HT1080 (cell line): ENCODE measurements around the gene CRIP2. TPM values are rescaled to one million over a fixed set of nuclear protein-coding genes. Genes with fewer than 3 reads are reported as not detected.
A peak's percentile ranks its signal among the peaks of the same experiment; 100 is the strongest.

Source experiments
- DNase-seq: peaks from one replicate; pipeline ENCODE4 v3.0.0-alpha.2; 2015; ENCODE audit warnings: low read depth
- polyA plus RNA-seq, 2 experiments: library from polyadenylated mRNA; depleted of rRNA; stranded (reverse); fragments of >200 nt; gene quantifications; 2 replicates each; pipeline ENCODE4 v1.2.3, GENCODE V29; 2015
- total RNA-seq: library from RNA; depleted of rRNA; stranded (reverse); fragments of >200 nt; shearing (Covaris generic); gene quantifications from 2 replicates; pipeline ENCODE4 v1.2.3, GENCODE V29; 2014; rRNA removed

Gene CRIP2, protein sequence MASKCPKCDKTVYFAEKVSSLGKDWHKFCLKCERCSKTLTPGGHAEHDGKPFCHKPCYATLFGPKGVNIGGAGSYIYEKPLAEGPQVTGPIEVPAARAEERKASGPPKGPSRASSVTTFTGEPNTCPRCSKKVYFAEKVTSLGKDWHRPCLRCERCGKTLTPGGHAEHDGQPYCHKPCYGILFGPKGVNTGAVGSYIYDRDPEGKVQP
- 99.3 and 127 TPM in 2 replicates for total RNA-seq
- 150 and 193 TPM in 2 replicates for polyA plus RNA-seq (2015; cell fraction: cytosol; rRNA removed)
- 69.0 and 94.3 TPM in 2 replicates for polyA plus RNA-seq (2015; cell fraction: nucleus; rRNA removed)

DNA sequence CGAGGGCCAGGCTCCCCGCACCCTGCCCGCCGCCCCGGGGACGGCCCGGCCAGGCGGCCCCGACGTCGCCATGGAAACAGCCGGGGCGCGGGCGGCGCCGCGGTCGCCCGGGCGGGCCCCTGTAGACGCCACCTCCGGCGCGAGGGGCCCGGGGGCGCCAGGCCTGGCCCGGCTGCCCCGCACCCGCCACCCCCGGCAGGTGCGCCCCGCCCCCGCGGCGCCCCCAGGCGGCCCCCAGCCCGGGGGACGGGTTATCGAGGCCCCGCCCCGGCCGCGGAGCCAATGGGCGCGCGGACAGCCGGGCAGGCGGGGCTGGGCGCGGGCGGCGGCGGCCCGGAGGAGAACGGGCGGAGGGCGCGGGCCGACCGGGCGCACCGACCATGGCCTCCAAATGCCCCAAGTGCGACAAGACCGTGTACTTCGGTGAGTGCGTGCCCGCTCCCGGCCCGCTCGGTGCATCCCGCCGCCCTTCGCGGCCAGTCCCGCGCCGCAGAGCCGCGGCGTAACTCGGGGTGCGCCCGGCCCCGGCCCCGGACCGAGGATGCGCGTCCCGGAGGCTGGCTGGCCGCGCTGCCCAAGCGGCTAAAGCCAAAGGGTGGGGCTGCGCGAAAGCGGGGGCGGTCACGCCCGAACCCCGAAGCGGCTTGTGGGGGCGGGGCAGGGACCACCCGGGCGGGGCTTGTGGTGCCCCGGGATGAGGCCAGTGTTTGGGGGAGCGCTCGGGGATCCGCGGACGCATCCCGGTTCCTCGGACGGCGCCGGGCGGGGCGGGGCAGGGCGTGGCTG lies at the start of gene CRIP2:
Gene CRIP2 (plus strand): TSS at position 339 of the 786 bp plus-strand sequence. CDS start 42 bp downstream, at position 381.
- no peak for DNase-seq

DNA sequence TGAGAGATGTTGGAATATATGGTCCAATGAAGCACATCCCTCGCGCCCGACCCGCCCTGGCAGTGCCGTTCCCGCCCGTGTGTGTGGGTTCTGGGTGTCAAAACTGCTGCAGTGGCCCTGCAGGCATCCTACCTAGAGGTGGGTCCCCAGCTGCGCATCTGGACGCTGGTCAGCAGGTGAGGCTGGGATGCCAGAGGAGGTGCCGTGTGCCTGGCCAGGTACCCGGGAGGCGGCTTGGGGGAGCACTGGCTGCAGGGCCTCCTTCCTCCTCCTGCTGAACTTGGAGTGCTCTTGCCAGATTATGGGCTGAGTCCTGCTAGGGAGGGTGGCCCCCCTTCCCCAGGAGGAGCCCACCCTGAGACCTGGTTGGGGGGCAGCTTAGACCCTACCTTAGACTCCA lies 49.8 kb upstream of the CRIP2 start:
- no peak for DNase-seq

DNA sequence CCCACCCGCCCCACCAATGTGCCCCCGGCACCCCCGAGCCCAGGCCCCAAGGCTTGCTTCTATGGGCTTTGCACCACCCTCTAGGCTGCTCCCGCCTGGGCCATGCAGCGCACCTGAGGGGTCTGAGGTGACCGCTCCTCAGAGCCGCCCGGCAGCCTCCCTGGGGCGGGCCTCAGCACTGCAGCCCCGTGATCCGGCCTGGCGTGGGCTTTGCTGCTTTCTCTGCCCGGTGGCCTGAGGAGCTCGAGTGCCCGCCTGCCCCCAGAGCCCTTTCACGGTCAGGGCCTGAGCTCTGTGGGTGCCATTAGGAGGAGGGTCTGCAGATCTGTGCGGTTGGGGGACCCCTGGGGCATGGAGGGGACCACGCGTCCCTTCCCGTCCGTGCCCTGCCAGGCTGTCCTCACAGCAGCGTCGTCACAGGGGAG lies 48.8 kb upstream of the CRIP2 start:
- DNase-seq = no peak

DNA sequence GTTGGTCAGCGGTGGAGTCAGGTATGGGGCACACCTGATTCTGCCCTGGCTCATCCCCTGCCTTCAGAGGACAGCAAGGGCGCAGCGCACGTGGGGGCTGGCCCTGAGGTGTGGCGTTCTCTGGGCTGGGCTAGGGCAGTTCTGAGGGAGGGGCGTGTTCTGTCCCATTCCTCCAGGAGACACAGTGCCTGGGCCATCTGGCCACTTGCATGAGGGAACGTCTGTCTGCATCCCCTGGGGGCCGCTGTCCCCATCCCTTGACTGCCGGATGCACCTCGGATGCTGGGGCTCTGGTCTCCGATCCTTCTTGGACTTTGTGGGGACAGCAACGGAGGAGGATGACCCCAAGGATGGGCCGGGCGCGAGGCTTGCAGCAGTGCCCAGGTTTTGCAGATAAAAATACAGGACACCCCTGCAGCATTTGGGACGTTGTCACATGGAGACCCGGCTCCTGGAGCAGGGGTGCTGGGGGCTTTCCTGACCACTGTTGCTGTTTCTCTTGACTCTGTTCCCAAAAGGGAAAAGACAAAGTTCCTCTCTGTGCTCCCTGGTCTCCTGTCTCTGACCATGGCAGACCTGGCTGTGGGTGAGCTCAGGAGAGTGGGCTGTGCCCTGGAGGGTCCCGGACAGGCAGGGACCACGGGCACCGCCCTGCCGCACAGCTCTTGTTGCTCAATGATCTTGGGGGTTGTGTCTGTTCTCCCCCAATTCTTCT lies 48.0 kb upstream of the CRIP2 start:
- DNase-seq = no peak

DNA sequence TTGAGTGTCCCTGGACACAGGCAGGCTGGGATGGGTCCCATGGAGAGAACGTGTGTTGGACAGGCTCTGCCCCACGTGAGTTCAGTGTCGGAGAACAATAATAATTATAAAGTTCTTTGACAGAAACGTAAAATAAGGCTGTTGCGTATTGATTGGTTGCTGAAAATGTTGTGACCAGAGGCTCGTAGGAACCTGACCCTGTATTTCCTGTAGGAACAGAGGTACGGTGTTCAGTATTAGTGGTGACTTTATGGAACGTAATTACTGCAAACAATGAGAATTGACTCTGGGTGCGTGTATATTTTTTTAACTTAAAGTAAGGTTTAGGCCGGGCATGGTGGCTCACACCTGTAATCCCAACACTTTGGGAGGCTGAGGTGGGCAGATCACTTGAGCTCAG lies 47.2 kb upstream of the CRIP2 start:
- no peak for DNase-seq

DNA sequence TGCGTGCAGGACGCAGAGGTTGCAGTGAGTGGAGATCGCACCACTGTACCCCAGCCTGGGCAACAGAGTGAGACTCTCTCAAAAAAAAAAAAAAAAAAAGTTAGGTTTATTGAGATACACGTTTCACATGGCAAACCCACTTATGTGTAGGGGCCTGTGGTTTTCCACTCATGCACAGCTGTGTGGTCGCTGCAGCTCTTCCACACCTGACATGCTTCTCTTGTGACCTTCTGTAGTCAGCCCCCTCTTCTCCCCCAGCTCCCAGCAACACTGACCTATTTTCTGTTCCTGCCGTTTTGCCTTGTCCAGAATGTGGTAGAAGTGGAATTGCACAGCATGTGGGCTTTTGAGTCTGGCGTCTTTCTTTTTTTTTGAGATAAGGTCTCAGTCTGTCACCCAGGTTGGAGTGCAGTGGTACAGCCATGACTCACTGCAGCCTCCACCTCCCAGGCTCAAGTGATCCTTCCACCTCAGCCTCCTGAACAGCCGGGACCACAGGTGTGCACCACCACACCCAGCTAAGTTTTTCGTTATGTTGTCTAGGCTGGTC lies 46.6 kb upstream of the CRIP2 start:
- DNase-seq = no peak

DNA sequence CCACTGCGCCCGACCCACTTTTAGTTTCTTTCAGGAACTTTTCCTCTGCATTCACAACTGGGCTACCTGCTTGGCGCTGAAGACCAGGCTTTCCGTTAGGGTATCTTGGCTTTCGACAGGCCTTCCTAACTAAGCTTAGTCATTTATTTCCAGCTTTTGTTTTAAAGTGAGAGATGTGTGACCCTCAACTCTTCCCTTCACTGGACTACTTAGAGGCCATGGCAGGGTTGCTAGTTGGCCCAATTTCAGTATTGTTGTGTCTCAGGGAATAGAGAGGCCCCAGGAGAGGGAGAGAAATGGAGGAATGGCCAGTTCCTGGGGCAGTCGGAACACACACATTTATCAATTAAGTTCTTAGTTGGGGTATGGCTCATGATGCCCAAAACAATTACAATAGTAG lies 44.6 kb upstream of the CRIP2 start:
- no peak for DNase-seq

DNA sequence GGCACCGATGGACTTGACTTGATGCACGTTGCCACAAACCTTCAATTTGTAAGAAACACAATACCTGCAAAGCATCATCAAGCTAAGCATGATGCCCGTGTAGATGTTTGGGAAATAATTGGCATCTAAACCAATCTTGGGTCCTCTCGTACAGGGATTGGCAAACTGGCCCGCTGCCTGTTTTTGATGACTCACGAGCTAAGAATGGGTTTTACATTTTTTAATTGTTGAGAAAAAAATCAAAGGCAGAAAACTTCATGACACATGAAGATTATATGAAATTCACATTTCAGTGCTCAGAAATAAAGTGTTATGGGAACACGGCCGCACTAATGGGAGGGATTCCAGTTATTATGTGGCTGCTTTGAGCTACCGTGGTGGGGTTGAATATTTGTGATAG lies 44.1 kb upstream of the CRIP2 start:
- peak; percentile 72 for DNase-seq

DNA sequence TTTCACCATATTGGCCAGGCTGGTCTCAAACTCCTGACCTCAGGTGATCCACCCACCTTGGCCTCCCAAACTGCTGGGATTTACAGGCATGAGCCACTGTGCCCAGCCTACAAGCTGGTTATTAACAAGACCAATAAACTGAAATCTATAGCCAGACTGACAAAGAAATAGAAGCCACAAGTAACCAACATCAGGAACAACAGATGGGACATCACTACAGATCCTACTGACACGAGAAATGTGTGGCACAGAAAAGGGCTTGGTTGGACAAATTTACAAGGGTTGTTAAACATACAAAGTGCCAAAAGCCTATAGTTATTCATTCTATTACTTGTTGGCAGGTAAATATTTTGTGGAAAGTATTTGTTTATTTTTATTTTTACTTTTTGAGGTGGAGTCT lies 43.4 kb upstream of the CRIP2 start:
- no peak for DNase-seq

DNA sequence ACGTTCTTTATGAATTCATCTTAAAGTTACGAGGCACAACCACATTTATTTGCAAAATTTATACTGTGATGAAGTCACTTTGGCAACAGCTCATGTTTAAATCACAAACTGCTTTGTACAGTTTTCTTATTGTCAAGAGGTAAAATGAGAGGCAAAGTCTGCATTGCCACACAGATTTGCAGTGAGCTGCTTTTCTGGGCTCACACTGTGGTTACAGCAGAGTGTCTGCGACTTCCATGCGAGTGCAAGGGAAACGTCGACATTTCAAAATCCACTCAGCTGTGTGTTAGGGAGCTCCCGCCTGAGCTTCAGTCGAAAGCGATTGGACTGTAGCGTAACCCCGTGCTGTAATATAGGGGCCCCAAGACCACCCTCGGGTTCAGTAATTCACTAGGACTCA lies 42.0 kb upstream of the CRIP2 start:
- no peak for DNase-seq

DNA sequence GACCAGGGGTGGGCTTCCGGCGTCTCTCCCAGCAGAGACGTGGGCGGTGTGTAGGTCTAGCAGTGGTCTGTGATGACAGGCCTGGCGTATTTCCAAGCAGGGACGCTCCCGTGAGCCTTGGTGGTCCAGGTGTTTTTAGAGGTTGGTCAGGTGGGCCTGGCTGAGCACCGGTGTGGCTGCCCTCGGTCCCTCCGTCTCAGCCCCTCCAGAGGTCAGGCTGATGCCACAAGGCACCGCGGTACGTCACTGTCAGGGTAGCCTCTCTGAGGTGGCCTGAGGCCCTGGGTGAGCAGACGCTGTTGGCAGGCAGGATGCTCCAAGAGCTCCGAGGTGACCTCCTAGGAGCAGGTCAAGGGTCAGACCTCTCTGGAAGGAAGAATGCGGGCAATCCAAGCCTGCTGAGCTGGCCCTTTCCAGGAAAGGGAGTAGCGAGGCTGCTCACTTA lies 41.4 kb upstream of the CRIP2 start:
- DNase-seq = no peak

DNA sequence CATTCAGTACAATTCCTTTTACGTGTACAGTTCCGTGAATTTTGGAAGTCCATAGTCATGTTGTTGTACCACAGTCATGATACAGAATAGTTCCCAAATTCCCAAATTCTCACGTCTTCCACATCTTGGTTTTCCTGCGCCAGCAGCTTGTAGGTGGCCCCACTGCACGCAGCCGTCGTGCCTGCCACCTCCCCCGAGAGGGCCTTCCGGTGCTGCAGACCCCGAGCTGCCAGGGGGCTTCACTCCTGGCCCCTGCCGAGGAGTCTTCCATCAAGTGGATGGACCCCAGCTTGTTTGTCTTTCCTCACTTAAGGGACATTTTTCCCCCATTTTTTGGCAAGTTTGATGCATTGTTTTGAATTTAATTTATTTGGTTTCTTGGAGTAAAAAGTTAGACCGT lies 38.2 kb upstream of the CRIP2 start:
- DNase-seq = no peak

DNA sequence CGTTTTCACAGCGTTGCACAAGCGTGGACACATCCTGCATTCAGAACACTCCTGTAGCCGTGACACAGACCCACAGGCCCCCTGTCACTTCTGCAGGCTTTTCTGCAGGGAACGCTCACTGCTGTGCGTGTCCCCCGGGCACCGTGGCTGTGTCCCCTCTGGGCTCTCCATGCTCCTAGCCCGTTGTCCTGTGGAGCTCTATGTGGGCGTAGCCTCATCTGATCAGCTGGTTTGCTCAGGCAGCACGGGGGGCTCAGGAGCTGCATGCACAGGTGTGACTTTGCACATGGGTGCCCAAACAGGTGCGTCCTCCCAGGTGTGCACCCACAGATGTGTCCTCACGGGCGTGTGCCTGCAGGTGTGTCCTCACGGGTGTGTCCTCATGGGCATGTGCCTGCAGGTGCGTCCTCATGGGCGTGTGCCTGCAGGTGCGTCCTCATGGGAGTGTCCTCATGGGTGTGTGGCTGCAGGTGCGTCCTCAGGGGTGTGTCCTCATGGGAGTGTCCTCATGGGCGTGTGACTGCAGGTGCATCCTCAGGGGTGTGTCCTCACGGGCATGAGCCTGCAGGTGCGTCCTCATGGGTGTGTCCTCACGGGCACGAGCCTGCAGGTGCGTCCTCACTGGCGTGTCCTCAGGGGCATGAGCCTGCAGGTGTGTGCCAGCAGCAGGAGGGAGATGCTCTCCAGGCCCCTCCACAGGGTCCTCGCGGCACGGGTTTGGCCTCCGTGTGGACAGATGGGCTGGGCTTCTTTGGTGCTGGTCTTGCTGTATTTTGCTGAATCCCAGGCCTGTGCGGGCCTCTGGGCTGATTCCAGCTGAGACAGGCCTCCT lies 37.5 kb upstream of the CRIP2 start:
- no peak for DNase-seq

DNA sequence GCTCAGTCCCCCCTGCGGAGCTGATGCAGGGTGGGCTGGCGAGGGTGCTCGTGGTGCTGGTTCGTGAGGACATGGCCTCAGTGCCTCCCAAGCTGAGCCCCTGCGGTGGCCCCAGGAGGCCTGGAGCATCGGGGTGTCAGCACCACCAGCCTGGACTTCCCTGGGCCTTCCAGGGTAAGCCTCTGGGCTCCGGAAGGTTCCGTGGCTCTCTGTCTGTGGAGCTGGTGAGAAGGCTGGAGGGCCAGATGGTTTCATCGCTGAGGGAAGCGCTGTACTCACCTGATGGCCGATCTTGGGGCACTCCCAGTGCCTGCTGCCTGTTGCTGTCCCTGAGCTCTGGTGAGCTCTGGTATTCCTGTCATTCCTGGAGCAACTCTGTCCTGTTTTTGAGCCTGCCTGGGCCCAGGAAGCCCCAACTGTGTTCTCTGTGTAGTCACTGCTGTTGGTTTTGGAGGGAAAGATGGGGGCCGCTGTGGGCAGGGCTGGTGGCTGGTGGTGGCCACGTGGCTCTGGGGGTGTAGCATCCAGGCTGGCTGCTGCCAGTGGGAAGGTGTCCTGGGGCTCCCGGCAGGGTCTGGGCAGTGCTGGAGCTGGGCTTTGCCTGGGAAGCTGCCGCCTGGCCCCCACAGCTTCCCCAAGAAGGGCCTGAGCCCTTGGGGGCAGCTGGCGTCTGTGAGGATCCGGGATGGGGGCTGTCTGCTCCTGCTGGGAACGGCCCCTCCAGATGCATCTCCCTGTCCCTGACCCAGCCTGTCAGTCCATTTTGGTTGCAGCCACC lies 36.7 kb upstream of the CRIP2 start:
- DNase-seq = no peak

DNA sequence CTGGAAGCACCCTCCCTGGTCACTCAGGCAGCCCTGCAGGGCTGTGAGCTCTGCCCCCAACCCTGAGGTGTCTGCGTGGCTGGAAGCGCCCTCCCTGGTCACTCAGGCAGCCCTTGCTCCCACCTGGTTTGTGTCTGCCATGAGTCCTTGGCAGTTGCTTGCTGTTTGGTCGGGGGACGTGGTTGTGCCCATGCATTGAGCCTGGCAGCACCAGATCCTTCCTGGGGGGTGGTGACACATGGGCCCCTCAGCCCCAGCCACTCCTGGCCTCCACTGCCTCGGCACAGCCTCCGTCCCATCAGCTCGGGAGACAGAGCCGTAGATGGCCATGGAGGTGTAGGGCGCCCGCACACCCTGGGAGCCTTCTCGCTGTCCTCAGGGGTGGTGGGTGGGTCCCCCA lies 35.4 kb upstream of the CRIP2 start:
- no peak for DNase-seq

DNA sequence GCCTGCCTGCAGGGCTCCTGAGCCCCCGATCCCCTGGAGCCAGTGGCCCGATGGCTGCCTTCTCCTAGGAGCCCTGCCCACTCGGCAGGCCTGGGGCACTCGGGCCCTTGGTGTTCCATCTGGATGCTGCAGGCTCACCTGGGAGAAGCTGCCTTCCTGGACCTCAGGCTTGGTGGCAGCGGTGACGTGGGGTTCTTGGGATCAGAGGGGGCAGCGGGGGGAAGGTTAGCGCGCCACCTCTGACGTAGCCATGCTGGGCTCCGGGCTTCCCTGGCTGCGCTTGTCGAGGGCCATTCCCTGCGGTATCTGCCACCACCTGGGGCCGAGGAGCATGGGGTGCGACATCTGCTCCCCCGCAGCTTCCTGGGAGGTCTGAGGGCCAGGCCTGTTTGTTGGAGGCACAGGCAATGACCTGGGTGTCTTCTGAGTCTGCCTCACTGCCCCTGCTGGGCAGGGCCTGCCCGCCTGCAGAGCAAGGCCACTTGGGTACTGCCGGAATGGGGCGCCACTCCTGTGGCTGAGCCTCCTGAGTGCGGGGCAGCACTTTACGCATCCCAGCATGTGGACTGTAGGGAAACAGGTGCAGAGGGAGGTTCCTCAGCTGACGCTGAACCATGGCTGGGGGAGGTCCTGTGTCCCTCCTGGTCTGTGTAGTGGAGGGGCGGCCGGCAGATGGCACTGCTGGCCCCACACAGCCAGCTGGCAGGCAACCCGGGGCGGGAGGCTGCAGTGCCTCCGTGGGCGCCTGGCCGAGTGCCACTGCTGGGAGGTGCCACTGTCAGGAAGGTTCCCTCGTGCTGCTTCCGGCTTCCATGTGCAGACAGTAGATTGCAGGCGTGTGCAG lies 34.7 kb upstream of the CRIP2 start:
- no peak for DNase-seq

DNA sequence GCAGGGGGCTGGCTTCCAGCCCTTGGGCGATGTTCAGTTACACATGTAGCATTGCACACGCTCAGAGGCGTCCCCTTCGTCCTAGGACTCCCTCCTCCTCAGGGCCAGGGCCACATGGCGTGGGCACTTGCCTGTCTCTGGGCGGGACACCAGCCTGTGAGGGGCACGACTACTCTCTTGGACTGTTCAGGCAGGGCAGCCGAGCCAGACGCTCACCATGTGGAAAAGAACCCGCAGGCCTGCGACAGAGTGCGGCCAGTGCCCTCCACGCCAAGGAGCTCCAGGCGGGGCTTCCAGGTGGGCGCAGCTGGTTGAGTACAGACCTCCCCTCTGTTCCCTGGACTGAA lies 34.1 kb upstream of the CRIP2 start:
- DNase-seq = no peak

DNA sequence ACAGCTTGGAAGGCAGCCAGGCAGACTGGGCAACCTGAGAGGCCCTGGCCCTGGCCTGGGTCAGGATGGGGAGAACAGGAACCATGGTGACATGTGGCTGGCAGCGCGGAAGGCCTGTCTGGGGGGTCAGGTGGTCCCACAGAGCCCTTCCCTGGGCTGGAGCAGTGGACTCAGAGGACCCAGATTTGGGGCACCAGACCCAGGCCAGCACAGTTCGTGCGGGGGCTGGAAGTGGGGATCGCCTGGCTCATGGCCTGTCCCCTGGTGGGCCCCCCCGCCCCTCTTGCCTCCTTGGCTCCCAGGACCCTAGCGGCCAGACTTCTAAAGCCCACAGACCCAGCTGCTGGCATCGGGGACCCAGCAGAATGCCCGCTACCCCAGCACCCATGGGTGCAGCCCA lies 33.6 kb upstream of the CRIP2 start:
- no peak for DNase-seq

DNA sequence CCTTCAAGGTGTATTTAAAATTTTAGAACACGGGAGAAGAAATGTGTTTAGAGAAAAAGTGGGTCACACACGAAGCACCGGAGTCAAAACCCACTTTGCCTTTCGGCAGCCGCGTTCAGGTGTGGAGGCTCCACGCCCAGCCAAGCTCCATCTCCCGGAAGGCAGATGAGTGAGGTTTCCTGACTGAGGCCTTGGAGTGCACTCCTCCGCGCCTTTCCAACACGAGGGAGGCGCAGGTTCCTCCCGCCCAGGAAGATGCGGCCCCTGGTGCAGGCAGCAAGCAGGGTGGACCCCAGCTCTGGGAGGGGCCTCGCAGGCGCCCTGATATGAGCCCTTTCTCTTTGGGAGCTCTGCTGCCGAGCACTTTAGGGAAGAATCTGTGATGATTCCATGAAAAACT lies 32.5 kb upstream of the CRIP2 start:
- no peak for DNase-seq
